Upper lobe of left lung (tissue), 6 donors: ENCODE data around the gene GKN1. TPM values are rescaled to one million over a fixed set of nuclear protein-coding genes. Genes with fewer than 3 reads are reported as not detected.
A peak's percentile ranks its signal among the peaks of the same experiment; 100 is the strongest.

ENCODE experiments used
- ATAC-seq, 2 donors: fragments of 200-7000 bp; cut with Tn5 transposase; one replicate each; pipeline ENCODE4 v1.9.1; 2022; ENCODE audit warnings: mild to moderate bottlenecking in 2 of 2, moderate library complexity in 2 of 2; ENCODE audit not compliant: low FRiP score in 2 of 2
- DNase-seq, 2 donors: peaks; one replicate each; pipeline ENCODE4 v3.0.0-alpha.2; 2019 to 2020
- H3K27ac ChIP-seq, 4 donors: fragments of 200-600 bp; sonication (generic); one replicate each; pipeline ENCODE4 v1.5.1; 2016 to 2019
- H3K27me3 ChIP-seq, 4 donors: fragments of 200-600 bp; sonication (generic); one replicate each; pipeline ENCODE4 v1.5.1; 2017 to 2019
- H3K36me3 ChIP-seq, 4 donors: fragments of 200-600 bp; sonication (generic); one replicate each; pipeline ENCODE4 v1.5.1; 2016 to 2019
- H3K4me1 ChIP-seq, 4 donors: fragments of 200-600 bp; sonication (generic); one replicate each; pipeline ENCODE4 v1.5.1; 2018 to 2019
- H3K4me3 ChIP-seq, 4 donors: fragments of 200-600 bp; sonication (generic); one replicate each; pipeline ENCODE4 v1.5.1; 2017 to 2019; ENCODE audit warnings: mild to moderate bottlenecking in 2 of 4, moderate library complexity in 1 of 4
- H3K9me3 ChIP-seq, 4 donors: fragments of 200-600 bp; sonication (generic); one replicate each; pipeline ENCODE4 v1.5.1; 2018 to 2019
- CTCF ChIP-seq, 6 experiments: fragments of 450-650 bp in 4 of 6; fragments of 200-600 bp in 2 of 6; sonication (generic) in 2 of 6; IDR thresholded peaks; one replicate each; pipeline ENCODE4 v1.5.1; 2016 to 2019; ENCODE audit warnings: antibody characterized with exemption in 6 of 6
- EP300 ChIP-seq, 4 donors: sonication (generic); formaldehyde crosslinking; IDR thresholded peaks; one replicate each; pipeline ENCODE4 v1.5.1; 2017; ENCODE audit warnings: antibody characterized with exemption in 4 of 4, control low read depth in 2 of 4
- POLR2A ChIP-seq, 4 donors: fragments of 450-650 bp; IDR thresholded peaks; one replicate each; pipeline ENCODE4 v1.5.1; 2016 to 2017; ENCODE audit warnings: antibody characterized with exemption in 4 of 4, mild to moderate bottlenecking in 2 of 4
- POLR2AphosphoS5 ChIP-seq, 2 donors: sonication (generic); formaldehyde crosslinking; IDR thresholded peaks; one replicate each; pipeline ENCODE4 v1.5.1; 2017; ENCODE audit warnings: antibody characterized with exemption in 2 of 2
- WGBS, 2 donors: methylation state at CpG; one replicate each; pipeline ENCODE4 v1.1.5; 2017 to 2018; 5-methylcytosine and 5-hydroxymethylcytosine counted together
- total RNA-seq, 6 donors: library from RNA; depleted of rRNA in 4 of 6; stranded (reverse); fragments of >200 nt in 4 of 6; gene quantifications; one replicate each; pipeline versions ENCODE4 v1.1.0 to v1.2.1, GENCODE V29; 2016 to 2021
- donor health status: DM: no; HTN: no; CAD: no; lungs with moderate emphysema.
- donor health status: DM: no; HTN: yes; CAD: no; lungs with severe emphysema.

Gene GKN1
- total RNA-seq, 6 donors from 2014 or later, result not detected

GRCh38 chr2:68978098-68978497 is 3.7 kb downstream of the GKN1 start:
- no peaks in the 10 kb centered on the region for H3K27me3 ChIP-seq
- DNase-seq (no peak), ATAC-seq (no peak)
- peaks cover 0 to 6% (median 0%) of the 10 kb centered on the region in 4 donors for H3K4me1 ChIP-seq
- H3K27ac ChIP-seq, result no peak overlapping the region
- TF ChIP-seq CTCF (IDR thresholded peaks at IDR 0.05) (no peak), EP300 (IDR thresholded peaks at IDR 0.05) (no peak), POLR2AphosphoS5 (IDR thresholded peaks at IDR 0.05) (no peak), POLR2A (IDR thresholded peaks at IDR 0.05) (no peak)
- WGBS, 2 donors, result 80 to 85% methylated on average over 3 of the region's 3 CpGs
- no peak overlapping the region for H3K4me3 ChIP-seq
- no peaks in the 10 kb centered on the region for H3K36me3 ChIP-seq
- no peaks in the 10 kb centered on the region for H3K9me3 ChIP-seq

- Histone ChIP-seq H3K27me3 (no peaks in the 10 kb centered on the region), H3K9me3 (no peaks in the 10 kb centered on the region), H3K4me1 (peaks cover 0 to 6% (median 0%) of the 10 kb centered on the region in 4 donors), H3K27ac (no peak overlapping the region), H3K4me3 (no peak overlapping the region), H3K36me3 (no peaks in the 10 kb centered on the region)
- peak in 1 of 2 donors; percentile 25 for DNase-seq
- TF ChIP-seq POLR2AphosphoS5 (IDR thresholded peaks at IDR 0.05), result no peak
- TF ChIP-seq POLR2A (IDR thresholded peaks at IDR 0.05), result no peak
- 43 to 47% methylated on average over 1 of the region's 1 CpG for WGBS, 2 donors
- no peak for ATAC-seq
These were observed 6.5 kb downstream of the GKN1 start for GRCh38 chr2:68980956-68981355.

- ATAC-seq (peak in 1 of 2 donors; percentile 74), DNase-seq (no peak)
- Histone ChIP-seq H3K4me3 (no peak overlapping the region), H3K27ac (no peak overlapping the region), H3K27me3 (no peaks in the 10 kb centered on the region), H3K9me3 (no peaks in the 10 kb centered on the region), H3K36me3 (no peaks in the 10 kb centered on the region), H3K4me1 (no peaks in the 10 kb centered on the region)
- WGBS, 2 donors, result 71 to 76% methylated on average over 5 of the region's 5 CpGs
- no peak for TF ChIP-seq POLR2A (IDR thresholded peaks at IDR 0.05)
- TF ChIP-seq POLR2AphosphoS5 (IDR thresholded peaks at IDR 0.05), result no peak
- TF ChIP-seq CTCF (IDR thresholded peaks at IDR 0.05), result no peak
- no peak for TF ChIP-seq EP300 (IDR thresholded peaks at IDR 0.05)
These were observed 12.6 kb downstream of the GKN1 start for GRCh38 chr2:68987021-68987503.

- no peaks in the 10 kb centered on the region for H3K36me3 ChIP-seq
- H3K27ac ChIP-seq, result no peak overlapping the region
- no peaks in the 10 kb centered on the region for H3K9me3 ChIP-seq
- 79 to 83% methylated on average over 5 of the region's 5 CpGs for WGBS, 2 donors
- TF ChIP-seq POLR2A (IDR thresholded peaks at IDR 0.05), result no peak
- TF ChIP-seq CTCF (IDR thresholded peaks at IDR 0.05), result no peak
- TF ChIP-seq POLR2AphosphoS5 (IDR thresholded peaks at IDR 0.05), result no peak
- ATAC-seq (no peak), DNase-seq (no peak)
- H3K27me3 ChIP-seq, result no peaks in the 10 kb centered on the region
- no peaks in the 10 kb centered on the region for H3K4me1 ChIP-seq
- H3K4me3 ChIP-seq, result no peak overlapping the region
These were observed 14.6 kb downstream of the GKN1 start for GRCh38 chr2:68989035-68989434.

- no peak overlapping the region for H3K4me3 ChIP-seq
- 86 to 89% methylated on average over 5 of the region's 5 CpGs for WGBS, 2 donors
- TF ChIP-seq POLR2A (IDR thresholded peaks at IDR 0.05), result no peak
- no peak for TF ChIP-seq CTCF (IDR thresholded peaks at IDR 0.05)
- TF ChIP-seq EP300 (IDR thresholded peaks at IDR 0.05), result no peak
- no peak for TF ChIP-seq POLR2AphosphoS5 (IDR thresholded peaks at IDR 0.05)
- H3K27me3 ChIP-seq, result no peaks in the 10 kb centered on the region
- H3K4me1 ChIP-seq, result no peaks in the 10 kb centered on the region
- no peak for DNase-seq
- ATAC-seq, result no peak
- no peaks in the 10 kb centered on the region for H3K36me3 ChIP-seq
- no peak overlapping the region for H3K27ac ChIP-seq
- no peaks in the 10 kb centered on the region for H3K9me3 ChIP-seq
These were observed 17.9 kb downstream of the GKN1 start for GRCh38 chr2:68992341-68992740.
